HG03064 (cell line): Measurements from ENCODE around the gene CHST6.
"Not testable (repeated sequence)": the region's sequence is repeated elsewhere in the genome, so short reads cannot be mapped to it uniquely, and the experiment has no call there.

Experiments used
- ATAC-seq: cut with Tn5 transposase; IDR thresholded peaks from one replicate; pipeline ENCODE4 v1.9.1; 2021; ENCODE audit warnings: low read depth; ENCODE audit not compliant: unreplicated experiment

The CHST6 gene

DNA sequence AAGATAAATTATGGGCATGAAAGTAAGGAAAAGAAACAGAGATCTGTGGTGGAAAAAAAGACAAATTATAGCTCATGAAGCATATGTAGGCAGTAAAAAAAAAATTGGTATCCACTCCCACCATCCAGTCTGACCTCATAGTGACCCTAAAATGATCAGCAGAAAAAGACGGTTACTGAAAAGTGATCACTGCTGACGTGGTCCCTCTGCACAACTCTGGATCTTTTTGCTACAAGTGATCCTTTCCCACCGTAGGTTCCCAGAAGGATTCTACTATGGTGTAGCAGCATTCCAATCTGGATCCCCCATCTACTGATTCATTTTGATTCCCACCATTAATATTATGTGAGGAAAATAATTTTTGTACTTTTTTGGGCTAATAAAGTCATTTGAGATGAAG is 10.9 kb upstream of the CHST6 start:
- no peak for ATAC-seq

DNA sequence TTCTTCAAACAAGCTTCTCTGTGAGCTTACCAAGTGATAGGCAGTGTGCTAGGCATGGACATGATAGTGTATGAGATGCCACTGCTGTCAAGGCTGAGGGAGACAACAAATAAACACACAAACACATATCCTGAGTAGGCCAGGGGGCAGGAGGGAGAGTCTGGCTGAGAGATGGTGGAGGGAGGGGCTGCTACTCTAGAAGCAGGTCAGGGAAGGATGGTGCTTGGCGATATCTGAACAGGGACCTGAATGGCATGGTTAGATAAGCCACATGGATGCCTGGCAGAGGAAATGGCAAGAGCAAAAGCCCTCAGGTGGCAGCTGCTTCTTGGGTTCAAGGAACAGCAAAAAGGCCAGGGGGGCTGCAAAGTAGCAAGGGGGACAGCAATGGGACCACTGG is 8.6 kb upstream of the CHST6 start:
- no peak for ATAC-seq

DNA sequence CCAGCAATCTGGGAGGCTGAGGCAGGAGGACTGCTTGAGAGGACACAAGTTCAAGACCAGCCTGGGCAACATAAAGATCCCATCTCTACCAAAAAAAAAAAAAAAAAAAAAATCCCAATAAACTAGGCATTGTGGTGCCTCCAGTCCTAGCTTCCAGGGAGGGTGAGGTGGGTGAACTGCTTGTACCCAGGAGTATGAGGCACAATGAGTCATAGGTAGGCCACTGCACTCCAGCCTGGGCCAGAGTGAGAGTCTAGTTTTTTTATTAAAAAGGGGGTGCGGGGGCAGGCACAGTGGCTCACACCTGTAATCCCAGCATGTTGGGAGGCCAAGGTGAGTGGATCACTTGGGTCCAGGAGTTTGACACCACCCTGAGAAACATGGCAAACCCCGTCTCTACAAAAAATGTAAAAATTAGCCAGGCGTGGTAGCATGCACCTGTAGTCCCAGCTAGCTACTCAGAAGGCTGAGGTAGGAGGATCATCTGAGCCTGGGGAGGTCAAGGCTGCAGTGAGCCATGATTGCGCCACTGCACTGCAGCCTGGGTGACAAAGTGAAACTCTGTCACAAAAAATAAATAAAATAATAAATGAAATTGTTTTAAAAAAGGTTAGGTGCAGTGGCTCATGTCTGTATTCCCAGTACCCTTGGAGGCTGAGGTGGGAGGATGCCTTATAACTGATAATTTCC is 7.8 kb upstream of the CHST6 start:
- ATAC-seq = no peak

DNA sequence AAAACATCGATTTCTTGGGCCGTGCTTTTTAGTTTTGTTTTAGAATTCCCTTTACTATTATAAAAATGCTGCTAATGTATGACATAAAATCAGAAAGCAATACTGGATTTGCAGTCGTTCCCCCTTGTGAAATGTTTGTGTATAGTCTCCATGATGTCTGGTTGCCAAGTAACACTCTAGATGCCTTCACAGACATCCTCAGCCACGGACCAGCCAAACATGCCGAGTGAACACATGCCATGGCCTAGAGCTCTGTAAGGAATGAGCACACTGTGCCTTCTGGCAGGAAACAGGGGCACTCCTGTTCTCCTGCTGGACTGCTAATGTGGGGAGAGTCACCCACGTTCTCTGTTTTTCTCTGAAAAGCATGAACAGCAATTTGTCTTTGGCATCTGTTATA is 6.6 kb upstream of the CHST6 start:
- not testable (repeated sequence) for ATAC-seq

DNA sequence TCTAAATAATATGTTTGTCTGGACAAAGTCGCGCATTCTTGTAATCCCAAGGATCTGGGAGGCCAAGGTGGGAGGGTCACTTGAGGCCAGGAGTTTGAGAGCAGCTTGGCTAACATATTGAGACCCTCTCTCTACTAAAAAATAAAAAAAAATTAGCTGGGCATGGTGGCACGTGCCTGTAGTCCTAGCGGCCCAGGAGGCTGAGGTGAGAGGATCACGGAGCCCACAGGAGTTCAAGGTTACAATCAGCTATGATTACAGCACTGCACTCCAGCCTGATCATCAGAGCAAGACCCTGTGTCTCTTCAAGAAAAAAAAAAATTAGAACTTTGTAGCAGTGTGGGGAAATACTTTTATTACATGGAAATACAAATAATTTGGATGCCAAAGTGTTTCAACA is 6.1 kb upstream of the CHST6 start:
- no peak for ATAC-seq

DNA sequence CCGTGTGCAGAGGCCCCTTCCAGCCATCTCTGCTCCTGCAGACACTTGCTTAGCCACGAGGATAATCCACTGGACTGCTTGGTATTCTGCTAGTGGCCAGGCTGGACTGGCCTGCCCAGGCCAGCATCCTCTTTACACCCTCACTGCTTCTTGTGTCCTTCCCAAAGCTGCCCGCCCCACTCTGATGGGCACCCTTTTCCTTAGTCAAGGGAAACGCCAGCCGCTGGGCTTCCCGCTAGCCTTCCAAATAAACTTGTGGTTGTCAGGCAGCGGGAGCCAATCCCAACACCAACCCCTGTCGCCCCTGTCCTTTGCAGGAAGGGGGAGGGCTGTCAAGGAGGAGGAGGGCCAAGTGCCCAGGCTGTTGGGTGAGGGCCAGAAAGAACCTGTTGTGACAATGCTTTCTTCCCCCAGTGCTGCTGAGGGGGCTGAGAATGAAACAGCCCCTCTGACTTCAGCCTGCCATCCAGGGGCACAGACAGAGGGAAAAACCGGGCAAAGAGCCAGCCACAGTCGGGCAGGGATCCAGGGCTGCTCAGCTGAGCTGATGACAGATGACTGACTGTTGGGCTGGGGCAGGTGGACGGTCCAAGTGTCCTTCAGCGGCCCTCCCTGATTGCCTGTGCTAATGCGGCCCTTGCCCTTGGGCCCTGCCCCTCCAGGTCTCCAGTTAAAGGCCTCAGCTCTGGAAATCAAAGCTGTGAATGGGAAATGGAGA is 3.5 kb upstream of the CHST6 start:
- not testable (repeated sequence) for ATAC-seq

DNA sequence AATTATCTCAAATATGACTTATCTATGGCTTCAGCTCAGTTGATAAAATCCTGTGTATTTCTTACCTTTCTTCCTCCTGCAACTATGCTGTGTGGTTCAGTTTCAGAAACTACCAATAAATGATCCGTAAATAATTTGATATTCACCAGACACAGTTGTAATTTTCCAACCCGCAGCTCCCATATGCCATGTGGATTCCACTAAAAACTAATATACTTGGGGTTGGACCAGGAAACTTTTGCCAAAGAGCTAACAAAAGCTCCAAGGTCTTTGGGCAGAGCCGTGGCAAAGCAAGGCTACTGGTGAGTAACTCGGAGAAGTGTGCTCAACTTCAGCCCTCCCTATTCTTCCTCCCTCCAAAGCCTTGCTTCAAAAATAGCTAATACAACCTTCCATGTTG is 2.3 kb upstream of the CHST6 start:
- ATAC-seq = no peak

DNA sequence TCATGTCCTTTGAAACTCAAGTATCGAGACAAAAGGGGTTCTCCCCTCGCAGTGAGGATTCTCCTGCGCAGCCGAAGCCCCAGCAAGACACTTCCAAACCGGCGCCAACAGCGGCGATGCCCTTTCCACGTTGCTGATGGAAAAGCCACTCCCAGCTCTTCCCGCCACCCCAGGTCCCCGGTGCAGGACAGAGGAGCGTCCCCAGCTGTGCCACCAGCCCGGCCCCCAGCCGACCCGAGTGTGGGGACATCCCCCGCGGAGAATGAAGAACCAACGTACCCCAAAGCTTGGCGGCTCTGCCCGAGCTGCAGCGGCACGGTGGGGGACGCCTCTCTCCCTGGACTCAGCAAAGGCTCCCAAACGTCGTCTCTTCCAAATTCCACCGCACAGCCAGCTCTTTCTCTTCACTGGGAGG is 573 bp downstream of the CHST6 start:
- no peak for ATAC-seq

DNA sequence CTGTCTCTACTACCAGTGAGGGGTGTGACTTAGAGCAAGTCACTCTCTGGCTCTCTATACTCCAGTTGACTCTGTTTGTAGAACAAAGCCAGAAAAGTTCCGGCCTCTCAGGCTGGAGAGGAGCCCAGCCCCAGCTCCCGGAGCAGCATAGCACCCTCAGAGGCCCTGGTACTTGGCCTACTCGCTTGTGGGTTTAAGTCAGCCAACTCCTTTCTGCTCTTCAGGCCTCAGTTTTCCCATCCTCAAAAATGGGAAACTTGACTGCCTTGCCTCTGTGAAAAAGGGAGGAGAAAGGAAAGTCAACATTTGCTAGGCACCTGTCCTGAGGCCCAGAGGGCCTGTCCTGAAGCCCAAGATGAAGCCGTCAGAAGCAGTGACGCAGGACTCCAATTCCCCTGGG is 1.1 kb downstream of the CHST6 start:
- no peak for ATAC-seq

DNA sequence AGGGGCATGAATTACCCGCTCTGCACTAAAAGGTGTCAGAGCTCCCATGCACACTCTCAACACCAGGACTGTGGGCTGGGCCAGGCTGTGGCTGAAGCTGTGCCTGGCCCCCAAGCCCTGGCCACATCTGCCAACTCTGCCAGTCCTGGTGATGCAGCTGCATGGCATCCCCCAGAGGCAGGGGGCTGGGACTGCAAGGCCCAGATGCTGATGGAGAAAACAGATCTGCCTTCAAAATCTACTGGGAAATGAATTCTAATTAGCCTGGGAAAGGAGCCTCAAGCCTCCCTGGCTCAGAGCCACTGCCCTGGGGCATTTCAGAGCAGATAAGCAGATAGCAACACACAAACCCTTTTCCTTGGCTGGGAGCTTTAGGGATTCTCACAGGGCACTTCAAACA is 3.4 kb downstream of the CHST6 start:
- ATAC-seq = no peak

DNA sequence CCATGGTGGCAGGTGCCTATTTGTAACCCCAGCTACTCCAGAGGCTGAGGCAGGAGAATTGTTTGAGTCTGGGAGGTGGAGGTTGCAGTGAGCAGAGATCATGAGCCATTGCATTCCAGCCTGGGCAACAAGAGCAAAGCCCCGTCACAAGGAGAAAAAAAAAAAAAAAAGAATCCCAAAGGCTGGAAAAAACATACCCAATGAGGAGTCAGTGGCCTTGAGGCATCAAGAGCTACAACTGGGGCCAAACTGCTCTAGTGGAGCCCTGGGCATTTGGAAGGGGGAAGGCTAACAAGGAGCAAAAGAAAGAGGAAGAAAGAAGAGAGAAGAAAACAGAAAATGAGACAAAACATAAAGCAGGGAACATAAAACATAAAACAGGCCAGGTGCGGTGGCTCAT is 6.9 kb downstream of the CHST6 start:
- ATAC-seq = no peak

DNA sequence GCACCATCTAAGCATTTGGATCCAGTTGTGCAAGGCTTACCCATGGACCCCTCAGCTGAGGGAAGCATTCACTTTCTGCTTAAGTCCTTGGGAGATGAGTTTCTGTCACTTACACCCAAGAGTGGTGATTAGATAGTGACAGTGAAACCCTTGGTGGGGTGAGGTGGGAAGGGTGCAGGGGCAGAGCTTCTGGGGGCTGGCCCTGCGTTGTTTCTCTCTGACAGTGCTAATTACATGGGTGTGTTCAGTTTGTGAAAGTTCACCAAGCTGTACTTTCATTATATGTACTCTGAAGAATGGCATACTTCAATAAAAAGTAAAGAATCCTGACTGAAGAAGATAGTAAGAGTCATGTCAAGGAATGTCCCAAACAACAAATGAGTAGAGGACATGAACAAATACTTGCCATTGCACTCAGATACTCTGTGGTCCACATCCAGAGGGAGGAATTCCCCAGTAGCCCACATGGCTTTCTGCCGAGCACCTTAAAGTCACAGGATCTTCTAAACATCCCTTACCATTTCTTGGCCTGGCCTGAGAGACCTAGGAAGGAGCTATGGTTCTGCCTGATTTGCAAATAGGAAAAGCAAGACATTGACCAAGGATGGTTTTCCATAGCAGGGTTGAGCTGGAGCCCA is 8.4 kb downstream of the CHST6 start:
- no peak for ATAC-seq

DNA sequence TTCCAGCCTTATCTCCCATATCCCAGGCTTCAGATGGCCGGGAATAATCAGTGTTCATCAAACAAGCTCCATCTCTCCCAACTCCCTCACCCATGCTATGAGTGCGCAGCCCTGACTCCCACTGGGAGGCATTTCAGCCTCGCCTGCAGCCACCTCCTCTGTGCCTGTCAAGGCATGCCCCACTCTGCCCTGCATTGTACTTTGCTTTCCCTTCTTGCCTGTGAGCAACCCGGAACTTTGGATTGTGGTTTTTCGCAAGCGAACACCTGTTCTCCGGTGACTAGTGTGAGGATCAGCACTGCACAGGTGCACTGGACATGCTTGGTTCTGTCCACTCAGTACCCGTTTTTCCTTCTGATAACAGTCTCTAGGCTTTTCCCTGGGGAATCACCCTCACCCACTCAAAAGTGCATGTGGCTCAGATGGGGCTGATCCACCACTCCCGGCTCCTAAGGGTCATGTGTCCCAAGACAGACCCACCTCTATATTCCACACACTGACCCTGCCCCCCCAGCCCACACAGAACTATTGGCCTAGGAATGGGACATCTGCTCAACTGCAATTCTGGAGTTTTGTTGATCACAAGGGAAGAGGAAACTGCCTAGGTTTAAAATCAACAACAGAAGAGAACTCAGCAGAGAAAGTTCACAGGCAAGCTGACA is 9.1 kb downstream of the CHST6 start:
- no peak for ATAC-seq

DNA sequence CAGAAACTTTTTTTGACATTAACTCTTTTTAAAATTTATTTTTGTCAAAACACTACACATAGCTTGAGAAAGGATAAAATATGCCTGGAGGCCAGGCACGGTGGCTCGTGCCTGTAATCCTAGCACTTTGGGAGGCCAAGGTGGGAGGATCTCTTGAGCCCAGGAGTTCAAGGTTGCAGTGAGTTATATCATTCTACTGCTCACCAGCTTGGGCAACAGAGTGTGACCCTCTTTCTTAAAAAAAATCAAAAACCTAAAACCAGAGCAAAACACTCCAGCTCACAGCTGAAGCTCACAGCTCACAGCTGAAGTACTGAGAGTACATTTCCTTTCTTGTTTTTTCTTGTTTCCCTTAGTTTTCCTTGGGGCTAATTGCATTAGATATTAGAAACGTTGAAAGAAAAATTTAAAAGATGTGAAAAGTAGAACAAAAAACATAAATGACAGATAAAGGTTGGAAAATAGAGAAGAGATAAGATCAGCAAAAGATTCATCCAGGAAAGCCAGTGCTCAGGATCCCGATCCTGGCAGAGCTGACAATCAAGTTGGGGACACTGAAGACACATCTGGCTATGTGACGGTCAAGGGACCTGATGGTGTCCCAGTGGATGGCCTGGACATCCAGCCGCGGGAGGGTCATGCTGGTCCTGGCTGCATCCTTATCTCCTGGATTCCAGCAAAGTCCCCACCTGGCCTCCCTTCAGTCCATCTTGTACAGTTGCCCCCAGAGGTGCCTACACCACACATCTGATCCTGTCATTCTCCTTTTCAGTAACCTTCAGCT is 9.8 kb downstream of the CHST6 start:
- no peak for ATAC-seq

DNA sequence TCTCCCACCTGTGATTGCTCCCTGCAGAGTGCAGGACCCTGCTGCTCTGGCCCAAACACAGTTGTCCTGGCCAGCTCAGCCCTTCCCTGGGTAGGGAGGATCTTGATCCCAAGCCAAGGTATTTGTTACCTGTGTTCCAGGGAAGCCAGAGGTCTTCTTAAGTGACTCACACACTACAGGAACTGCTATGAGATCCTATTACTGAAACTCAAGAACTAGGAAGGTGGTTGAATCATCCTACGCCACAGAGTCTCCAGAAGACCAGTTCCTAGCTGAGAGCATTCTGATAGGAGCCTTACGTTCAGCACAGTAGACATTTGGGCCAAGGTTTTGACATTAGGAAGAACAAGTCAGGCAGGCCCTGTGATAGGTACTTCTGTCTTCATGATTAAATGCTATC is 12.0 kb downstream of the CHST6 start:
- ATAC-seq = no peak

DNA sequence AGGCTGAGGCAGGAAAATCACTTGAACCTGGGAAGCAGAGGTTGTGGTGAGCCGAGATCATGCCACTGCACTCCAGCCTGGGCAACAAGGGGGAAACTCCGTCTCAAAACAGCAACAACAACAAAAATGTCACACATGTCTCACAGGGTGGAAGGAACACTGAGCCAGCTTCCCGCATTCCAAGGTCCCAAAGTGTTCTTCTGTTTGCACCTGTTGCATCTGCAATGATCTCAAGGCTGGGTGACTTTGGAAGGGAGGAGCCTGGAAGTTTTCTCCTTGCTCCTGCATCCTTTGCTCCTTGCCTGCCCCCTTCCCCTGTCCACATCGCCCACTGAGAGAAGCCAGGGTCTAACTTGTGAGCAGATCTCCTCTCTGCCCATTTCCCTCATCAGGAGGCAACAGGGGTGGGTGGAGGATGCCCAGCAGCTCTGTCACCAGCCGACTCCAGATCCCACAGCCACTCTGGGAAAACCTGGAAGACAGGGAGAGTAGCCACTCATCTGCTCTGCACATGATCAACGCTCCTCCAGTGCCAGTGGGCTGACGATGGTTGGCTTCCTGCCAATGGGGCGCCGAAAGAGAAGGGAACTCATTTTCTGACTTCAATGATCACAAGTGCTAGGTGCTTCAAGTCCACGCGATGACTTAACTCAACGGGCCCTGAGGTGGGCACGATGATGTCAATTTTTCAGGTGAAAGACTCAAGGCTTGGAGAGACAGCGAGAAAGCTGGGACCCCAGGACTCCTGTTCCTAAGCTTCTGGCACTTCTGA is 12.6 kb downstream of the CHST6 start:
- ATAC-seq = no peak

DNA sequence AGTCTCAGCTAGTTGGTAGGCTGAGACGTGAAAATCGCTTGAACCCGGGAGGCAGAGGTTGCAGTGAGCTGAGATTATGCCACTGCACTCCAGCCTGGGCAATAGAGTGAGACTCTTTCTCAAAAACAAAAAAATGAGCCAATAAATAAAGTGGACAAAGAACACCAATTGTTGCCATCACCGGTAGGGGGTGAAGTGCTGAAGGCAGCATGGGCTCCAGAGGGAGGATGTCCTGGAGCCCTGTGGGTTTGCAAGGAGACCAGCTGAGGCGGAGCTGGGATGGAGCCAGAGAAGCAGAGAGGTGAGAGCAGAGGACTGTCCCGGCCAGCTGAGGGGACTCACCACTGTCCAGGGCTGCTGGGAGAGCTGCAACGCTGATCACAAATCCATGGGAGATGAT is 13.8 kb downstream of the CHST6 start:
- no peak for ATAC-seq

DNA sequence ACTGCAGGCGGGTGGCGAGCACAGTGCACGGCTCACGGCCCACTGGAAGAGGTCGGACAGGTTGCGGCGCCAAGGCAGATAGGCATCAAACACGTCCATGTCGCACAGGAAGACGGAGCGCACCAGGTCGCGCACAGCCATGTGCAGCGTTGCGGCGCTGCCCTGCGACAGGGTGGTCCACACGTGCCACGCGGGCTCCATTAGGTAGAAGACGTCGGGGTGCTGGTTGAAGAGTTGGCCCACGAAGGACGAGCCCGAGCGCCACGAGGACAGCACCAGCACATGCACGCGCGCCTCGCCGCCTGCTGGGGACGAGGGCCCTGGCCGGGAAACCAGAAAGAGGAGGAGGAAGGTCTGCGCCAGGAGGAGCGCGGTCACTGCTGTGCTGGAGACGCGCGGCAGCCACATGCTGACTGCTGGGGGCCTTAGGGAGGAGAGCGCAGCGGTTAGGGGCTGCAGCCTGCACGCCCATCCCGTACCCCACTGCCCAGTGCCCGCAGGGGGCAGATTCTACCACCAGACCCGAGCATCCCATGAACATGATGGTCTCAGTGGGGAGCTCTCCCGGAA is 15.7 kb downstream of the CHST6 start:
- no peak for ATAC-seq

DNA sequence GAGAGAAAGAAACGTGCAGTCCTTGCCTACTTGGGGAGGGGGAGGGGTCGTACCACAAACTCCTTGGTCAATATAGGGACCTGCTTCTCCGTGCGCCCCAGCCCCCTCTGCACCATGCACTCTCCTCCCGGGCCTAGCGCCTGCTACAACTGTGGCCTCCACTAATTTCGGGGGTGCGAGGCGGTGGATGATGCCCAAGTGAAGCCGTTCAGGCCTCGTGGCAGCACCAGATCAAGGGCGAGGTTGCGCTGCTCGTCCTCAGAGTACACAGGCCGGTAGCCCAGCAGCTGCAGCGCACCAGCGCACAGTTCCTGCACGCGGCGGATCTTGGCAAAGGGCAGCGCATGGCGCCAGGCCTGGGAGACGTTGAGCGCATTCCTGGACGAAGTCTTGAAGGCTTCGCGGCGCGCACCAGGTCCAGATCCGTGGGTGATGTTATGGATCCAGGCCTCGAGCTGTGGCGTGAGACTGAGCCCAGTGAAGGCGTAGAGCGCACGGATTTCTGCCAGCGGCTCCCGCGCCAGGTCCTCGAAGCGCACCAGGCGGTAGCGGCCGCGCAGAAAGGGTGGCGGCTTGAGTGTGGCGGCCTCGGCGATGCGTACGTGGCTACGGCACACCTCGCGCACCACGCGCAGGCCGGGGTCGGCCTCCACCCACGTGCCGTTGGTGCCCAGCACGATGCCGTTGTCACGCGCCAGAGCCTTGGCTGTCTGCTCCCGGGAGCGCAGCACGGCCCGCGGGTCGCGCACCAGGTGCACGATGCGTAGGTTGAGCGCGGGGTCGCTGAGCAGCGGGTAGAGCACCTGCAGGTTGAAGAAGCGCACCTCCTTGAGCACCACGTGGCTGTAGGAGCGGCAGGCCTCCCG is 16.5 kb downstream of the CHST6 start:
- no peak for ATAC-seq
